ENCODE results near the gene SV2B.

SV2B gene

DNA sequence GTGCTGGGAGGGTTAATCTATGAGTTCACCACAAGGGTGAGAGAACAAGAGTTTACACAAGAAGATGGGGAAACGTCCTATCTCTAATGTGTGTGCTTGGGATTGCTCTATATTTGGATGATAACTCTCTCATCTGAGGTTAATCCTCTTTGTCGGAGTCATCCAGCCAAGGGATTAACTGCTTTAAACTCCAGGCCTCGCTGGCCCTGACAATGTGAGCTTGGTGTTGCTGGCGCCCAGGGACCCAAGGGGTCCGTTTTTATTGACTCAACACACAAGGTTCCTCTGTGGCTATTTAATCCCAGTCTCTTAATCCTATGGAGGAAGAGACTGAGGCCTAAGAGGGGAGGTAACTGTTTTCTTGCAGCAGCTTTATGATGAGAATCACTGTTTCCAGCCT, 14.2 kb downstream of the SV2B start:
- TF ChIP-seq, protein P1, sequence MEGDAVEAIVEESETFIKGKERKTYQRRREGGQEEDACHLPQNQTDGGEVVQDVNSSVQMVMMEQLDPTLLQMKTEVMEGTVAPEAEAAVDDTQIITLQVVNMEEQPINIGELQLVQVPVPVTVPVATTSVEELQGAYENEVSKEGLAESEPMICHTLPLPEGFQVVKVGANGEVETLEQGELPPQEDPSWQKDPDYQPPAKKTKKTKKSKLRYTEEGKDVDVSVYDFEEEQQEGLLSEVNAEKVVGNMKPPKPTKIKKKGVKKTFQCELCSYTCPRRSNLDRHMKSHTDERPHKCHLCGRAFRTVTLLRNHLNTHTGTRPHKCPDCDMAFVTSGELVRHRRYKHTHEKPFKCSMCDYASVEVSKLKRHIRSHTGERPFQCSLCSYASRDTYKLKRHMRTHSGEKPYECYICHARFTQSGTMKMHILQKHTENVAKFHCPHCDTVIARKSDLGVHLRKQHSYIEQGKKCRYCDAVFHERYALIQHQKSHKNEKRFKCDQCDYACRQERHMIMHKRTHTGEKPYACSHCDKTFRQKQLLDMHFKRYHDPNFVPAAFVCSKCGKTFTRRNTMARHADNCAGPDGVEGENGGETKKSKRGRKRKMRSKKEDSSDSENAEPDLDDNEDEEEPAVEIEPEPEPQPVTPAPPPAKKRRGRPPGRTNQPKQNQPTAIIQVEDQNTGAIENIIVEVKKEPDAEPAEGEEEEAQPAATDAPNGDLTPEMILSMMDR (conservative IDR thresholded peaks at IDR 0.05; ENCODE audit: low read length): no peak

DNA sequence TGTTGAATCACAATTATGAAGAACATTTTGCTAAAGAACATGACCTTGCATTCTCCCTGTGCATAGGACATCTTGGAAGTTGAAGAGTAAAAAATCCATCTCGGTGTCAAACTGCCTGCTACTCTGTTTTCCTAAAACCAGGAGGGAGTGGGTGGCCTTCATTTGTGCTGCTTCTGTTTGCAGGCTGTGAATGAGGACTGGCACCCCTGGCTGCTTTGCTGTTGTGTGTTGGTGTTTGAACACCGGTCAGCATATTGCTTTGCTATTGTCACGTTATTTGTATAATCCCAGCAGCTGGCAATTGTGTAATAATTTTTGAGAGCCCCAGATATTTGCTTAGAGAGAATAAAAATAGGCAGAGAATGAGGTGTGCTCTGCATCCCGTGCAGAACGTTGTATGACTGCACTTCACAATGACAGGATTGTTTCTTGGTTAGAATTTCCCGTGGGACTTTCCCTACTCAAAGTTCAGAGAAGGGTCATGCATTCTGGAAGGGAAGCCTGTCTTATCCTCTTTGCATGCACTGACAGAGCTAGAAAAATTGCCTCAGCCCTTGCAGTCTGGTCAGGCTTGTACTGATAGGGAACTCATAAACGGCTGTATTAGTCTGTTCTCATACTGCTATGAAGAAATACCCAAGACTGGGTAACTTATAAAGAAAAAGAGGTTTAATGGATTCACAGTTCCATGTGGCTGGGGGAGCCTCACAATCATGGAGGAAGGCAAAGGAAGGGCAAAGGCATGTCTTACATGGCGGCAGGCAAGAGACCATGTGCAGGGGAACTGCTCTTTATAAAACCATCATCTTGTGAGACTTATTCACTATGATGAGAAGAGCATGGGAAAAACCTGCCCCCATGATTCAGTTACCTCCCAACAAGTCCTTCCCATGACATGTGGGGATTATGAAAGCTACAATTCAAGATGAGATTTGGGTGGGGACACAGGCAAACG, 16.3 kb downstream of the SV2B start:
- TF ChIP-seq, protein P1 (conservative IDR thresholded peaks at IDR 0.05; ENCODE audit: low read length): no peak
- DNase-seq (ENCODE audit: low read depth): no peak
- no peak overlapping the region for H3K4me3 ChIP-seq (ENCODE audit: low read length)

More for the DNA sequence above, 14.2 kb downstream of the SV2B start:
- no peak overlapping the region for H3K4me3 ChIP-seq (ENCODE audit: low read length)
- no peak for DNase-seq (ENCODE audit: low read depth)

DNA sequence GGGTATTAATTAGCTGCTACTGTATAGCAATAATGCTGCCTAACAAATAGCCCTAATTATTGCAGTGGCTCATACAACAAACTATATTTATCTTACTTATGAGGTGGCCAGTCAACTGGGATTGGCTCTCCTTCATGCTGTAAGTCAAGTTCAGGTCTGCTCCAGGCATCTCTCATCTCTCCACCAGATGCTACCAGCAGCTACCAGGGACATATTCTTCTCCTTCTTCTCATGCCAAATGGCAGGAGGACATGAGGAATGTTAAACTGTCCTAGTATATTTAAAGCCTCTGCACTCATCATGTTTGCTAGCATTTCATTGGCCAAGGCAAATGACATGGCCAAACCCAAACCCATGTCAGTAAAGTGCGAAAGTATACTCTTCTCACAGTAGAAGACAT, 17.3 kb downstream of the SV2B start:
- DNase-seq (ENCODE audit: low read depth): no peak
- TF ChIP-seq, protein P1 (conservative IDR thresholded peaks at IDR 0.05; ENCODE audit: low read length): no peak
- no peak overlapping the region for H3K4me3 ChIP-seq (ENCODE audit: low read length)

DNA sequence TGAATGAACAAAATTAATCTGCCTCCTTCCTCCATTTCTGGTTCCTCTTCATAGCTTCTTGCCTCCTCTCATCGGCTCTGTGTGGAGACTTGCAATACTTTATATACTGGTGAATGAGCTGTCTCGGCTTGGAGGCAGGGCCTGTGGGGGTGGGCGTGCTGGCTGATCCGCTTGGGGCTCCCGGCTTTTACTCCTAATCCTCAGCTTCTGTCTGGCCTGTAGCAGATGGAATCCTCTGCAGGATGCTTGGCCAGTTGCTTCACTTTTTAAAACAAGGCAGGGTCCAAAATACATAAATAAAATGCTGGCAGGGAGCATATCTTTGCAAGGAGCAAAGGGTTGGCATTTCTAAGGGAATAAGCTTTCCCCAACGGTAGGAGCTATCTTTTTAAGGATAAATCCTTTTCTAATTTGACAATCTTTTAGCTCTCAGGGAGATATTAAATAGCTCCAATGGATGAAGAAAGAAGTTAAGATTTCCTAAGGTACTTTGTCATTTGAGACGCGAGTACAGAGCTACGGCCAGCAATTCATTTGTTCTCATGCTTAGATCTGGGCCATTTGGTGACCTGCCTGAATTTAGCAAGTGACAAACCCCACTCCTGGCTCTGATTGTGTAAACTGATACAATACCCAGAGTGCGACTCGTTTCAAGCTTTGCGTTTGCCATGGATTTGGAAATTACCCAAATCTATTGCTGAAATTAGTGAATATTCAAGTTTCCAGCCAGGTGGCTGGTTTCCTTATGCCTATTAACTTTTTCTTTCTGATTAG, 18.9 kb downstream of the SV2B start:
- no peak overlapping the region for H3K4me3 ChIP-seq (ENCODE audit: low read length)
- no peak for DNase-seq (ENCODE audit: low read depth)
- TF ChIP-seq, protein P1 (conservative IDR thresholded peaks at IDR 0.05; ENCODE audit: low read length): no peak

DNA sequence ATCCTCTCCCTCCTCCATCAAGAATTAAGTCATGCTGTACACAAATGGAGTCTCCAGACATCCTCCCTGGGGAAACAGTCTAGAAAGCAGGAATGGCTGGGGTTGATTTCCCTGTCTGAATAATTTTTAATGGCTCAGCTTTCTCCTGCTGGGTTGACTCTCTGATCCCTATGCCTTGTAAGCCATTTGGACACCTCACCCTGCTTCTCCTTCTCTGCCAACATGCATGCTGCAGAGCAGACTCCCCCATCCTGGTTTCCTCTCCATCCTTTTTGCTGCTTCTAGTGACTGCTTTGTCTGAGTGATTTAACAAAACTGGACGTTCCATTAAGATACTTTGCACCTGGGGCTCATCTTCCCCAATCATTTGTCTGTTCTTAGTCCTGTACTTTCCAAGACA, 22.2 kb downstream of the SV2B start:
- H3K4me3 ChIP-seq (ENCODE audit: low read length): no peak overlapping the region
- TF ChIP-seq, protein P1 (conservative IDR thresholded peaks at IDR 0.05; ENCODE audit: low read length): no peak

DNA sequence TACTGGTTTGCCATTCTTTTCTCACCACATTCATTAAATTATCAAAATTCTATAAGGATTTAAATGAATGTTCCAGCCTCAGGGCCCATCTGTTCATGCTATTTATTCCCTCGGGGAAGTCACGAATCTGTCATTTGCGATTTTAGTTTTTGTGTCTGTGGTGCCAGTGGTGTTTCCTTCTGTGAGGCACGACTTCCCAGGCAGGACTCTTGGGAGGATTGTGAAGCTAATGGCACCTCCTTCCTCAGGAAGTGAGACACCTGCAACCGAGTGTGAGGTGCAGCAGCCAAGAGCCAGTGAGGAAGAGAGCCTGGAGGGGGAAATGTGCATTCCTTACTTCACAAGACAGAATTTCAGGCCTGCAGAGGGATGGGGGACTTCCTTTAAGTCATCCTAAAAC, 24.1 kb downstream of the SV2B start:
- no peak for DNase-seq (ENCODE audit: low read depth)
- no peak overlapping the region for H3K4me3 ChIP-seq (ENCODE audit: low read length)
- TF ChIP-seq, protein P1 (conservative IDR thresholded peaks at IDR 0.05; ENCODE audit: low read length): no peak

More for the DNA sequence above, 22.2 kb downstream of the SV2B start:
- DNase-seq (ENCODE audit: low read depth): no peak

Measured in AG10803 (cell line).